GDM1 (cell line): Measurements from ENCODE around the gene TAOK1.
"Not testable (repeated sequence)": the region's sequence is repeated elsewhere in the genome, so short reads cannot be mapped to it uniquely, and the experiment has no call there.

Experiments used
- DNase-seq: peaks from one replicate; lab custom pipeline; 2025; lab: John Stamatoyannopoulos, UW

Gene TAOK1

DNA sequence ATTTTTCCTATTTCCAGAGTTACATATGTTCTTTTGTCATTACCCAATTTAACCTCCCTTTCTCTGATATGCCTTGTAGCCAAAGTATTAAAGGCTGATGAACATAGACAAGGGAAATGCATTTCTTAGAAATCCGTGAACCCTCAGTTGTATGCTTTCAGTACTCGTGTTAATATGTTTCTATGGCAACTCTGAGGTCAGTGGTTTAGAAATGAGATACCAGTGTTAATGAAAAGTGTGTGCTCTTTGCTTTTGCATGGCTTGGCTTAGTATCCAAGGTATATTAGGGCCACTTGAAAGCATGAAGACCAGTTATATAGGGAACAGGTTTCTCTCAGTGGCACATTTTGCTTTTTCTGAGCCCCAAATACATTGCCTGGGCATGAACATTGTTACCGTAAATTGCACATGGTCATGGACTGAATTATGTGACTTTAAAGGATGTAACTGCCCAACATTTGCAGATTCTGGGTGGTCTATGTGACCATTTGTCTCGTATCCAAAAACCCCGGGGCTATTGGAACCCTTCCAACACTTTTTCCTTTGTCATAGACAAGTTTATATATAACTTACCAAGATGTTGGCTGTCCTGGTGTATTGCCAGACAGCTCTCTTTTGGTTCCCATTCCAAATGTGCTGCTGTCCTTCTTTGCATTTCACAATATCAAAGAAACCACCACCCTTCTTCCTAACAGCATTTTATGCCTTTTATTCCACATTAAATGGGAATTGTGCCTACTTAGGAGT lies 159.2 kb downstream of the TAOK1 start:
- DNase-seq = no peak

DNA sequence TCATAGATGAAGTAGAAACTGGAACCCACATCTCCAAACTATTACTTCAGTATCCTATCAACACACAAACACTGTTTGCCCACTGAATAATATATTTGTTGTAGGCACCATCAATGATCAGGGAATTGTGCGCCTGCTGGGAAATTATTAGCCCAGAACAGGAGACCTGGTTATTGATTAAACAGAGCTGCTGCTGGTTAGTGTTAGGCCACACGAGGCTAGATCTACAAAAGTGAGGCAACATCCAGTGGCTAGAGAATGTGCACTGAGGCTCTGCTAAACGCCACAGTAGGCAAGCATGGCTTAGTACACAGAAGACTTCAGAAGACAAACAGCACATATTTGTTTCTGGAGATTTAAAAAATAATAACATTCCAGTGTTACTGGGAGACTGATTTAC lies 165.7 kb downstream of the TAOK1 start:
- DNase-seq = no peak

DNA sequence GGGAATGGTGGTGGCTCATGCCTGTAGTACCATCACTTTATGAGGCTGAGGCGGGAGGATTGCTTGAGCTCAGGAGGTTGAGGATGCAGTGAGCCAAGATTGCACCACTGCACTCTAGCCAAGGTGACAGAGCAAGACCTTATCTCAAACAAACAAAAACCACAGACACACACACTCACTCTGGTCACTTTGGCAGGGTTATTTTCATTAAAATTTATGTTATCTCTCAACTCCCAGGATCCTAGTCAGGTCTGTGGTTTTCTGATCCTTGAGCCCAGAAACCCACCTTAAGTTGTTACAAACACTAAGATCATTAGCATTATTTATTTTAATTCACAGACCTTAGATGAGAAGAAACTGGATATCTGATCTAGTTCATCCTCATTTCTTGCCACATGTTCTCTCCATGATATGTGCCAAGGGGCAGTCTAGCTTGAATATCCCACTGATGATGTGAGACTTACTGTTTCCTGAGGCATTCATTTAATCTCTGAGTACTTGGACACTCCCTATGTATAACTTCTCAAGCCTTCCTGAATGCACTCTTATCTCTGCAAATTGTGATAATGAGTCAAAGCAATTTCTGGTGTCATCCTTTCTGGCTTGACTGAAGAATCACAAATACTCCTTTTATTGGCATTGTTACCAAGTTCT lies 167.0 kb downstream of the TAOK1 start:
- no peak for DNase-seq

DNA sequence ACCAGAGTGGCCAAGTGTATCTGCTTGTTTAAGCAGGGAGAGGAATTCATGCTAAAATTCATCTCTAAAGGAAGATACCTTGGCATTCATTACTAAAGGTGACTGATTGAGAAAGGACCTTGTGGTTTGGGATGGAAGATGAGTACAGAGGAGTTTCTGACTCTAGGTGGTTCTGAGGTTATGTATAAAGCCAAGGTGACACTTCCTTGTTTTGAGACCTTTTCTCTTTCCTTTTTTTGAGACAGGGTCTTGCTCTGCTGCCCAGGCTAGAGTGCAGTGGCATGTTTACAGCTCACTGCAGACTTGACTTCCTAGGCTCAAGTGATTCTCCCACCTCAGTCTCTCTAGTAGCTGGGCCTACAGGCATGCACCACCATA lies 167.6 kb downstream of the TAOK1 start:
- DNase-seq = no peak

DNA sequence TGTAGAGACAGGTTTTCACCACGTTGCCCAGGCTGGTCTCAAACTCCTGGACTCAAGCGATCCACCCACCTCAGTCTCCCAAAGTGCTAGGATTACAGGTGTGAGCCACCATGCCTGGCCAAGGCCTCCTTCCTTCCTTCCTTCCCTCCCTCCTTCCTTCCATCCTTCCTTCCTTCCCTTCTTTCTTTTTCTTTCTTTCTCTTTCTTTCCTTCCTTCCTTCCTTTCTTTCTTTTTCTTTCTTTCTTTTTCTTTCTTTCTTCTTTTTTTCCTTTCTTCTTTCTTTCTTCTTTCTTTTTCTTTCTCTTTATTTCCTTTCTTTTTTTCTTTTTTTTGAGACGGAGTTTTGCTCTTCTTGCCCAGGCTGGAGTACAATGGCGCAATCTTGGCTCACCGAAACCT lies 168.0 kb downstream of the TAOK1 start:
- DNase-seq = not testable (repeated sequence)

DNA sequence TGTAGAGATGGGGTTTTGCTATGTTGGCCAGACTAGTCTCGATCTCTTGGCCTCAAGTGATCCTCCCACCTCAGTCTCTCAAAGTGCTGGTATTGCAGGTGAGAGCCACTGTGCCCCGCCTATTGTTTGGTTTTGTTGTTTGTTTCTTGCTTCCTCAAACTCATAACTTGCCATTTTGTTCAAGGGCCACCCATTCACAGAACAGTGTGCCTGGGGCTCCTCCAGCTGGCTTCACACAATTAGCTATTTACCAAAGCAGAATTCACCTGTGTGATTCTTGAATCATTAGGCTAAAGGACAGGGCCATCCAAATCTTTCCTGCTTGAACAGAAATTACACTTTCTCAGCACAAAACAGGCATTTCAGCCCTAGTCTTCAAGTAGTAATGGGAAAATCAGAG lies 169.5 kb downstream of the TAOK1 start:
- no peak for DNase-seq

DNA sequence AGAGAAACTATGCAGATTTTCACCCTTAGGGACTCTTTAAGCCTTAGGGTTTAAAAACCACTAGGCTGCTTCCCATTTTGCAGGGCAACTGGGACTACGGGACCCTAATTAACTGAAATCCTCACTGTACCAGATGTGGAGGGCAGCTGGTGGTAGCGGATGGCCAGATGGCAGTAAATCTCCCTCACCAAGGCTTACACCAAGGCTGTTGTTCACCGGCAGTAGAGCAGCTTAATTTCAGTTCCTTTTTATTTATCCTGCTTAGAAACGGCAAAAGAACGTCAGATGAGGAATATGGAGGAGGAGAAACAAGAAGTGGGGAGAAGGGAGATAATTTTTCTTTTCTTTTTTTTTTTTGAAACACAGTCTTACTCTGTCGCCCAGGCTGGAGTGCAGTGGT lies 170.2 kb downstream of the TAOK1 start:
- DNase-seq = no peak

DNA sequence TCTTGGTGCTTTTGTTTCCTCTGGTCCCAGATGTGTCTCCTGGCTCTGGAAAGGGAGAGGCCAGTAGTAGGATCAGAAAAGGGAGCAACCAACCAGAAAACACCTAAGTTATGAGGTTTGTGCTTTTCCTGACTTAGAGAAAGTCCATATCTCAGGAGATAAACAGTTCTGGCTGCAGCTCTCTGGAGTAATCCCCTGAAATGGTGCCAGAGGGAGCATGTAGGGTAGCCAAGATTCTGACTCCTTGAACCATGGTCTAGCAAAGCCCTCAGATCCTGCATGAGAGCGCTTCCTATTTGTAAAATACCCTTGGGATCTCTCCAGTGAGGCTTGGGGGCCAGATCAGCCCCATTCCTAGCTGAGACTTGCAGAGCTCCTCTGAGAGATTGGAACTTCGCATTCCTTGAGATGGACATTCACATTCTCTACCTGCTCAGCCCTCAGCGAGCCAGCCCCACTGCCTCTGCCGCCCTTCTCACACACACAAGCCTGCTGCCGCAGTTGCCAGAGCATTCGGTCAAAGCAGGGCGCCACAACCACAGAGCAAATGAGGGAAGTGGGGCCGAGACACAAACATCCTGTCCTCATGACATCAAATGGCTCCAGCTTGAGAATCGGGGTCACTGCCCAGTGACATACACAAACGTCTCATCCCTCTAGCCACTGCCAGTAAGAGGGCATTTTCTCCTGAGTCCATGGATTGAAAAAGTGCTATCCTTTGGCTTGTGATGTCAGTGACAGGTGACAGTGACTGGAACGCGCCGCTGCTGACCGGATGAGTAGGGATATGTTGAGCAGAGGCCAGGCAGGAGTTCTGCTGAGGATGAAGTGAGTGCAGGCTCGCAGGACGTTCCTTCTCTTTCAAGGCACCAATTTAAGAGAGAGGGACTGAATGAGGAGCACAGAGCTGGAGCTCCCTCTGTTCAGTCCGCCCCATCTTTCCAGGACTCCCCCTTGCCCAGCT lies 171.7 kb downstream of the TAOK1 start:
- peak; percentile 35 for DNase-seq

DNA sequence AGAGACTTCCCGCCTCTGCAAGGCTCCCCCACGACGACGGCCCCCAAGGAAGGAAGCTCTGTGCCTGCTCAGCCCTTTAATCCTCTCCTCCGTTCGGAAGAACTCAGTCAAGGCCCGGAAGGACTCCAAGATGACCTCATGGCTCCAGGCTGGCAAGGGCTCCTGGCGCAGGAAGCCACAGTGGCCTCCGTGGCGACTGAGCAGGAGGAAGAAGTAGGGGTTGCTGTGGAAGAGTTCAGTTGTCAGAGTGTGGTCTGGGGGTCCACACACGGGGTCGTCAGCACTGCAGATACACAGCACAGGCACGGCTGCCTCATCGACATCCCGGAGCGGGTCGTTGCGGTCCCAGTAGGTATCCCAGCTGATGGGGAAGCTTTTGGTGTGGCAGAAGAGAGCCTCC lies 172.5 kb downstream of the TAOK1 start:
- DNase-seq = no peak

DNA sequence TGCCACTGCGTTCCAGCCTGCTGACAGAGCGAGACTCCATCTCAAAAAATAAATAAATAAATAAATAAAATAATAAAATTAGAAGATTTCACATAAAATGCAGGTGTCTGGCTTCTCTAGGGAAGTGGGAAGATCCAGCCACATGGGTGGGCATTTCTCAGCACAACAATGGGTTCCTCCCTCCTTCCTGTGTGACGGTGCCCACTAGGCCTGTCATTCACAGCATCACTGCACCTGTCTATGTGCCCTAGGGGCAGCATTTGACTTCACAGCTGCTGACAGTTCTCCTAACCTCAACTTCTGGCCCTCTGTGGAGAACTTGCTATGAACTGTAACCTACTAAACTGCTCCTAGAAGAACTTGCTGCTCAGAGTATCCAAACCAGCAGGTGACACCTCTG lies 173.7 kb downstream of the TAOK1 start:
- DNase-seq = no peak

DNA sequence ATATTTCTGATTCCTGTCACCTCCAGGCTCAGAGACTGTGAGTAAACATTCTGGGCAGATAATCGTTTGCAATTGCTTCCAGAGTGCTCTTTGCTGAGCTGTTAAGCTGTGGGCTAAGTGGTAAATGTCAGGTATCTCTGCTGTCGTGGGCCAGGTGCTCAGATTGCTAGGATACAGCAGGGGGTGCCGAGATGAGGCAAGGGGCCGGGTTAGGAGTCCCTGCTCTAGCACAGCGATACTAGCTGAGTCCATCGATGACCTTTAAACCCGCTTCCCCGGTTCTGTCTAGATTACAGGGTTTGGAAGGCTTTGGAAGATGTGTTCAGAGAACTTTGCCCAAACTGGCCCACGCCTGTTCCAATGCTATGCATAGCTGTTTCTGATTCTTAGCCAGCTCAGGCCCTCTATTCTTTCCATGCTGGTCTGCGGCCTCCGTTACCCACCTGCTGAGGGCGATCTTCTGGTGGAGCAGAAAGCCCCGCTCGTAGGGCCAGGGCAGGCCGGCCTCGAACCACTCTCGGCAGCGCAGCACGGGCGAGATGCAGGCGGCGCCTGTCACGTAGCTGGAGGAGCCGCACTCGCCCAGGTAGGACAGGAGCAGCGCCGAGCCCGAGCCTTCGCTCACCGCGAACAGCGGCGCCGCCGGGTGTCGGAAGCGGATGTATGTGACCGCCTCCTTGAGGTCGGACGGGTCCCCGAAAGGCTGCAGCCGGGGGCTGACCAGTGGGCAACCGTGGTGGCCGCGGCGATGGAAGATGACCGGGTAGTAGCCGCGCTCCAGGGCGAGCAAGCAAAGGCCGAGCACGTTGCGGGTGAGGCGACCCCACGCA lies 175.7 kb downstream of the TAOK1 start:
- no peak for DNase-seq

DNA sequence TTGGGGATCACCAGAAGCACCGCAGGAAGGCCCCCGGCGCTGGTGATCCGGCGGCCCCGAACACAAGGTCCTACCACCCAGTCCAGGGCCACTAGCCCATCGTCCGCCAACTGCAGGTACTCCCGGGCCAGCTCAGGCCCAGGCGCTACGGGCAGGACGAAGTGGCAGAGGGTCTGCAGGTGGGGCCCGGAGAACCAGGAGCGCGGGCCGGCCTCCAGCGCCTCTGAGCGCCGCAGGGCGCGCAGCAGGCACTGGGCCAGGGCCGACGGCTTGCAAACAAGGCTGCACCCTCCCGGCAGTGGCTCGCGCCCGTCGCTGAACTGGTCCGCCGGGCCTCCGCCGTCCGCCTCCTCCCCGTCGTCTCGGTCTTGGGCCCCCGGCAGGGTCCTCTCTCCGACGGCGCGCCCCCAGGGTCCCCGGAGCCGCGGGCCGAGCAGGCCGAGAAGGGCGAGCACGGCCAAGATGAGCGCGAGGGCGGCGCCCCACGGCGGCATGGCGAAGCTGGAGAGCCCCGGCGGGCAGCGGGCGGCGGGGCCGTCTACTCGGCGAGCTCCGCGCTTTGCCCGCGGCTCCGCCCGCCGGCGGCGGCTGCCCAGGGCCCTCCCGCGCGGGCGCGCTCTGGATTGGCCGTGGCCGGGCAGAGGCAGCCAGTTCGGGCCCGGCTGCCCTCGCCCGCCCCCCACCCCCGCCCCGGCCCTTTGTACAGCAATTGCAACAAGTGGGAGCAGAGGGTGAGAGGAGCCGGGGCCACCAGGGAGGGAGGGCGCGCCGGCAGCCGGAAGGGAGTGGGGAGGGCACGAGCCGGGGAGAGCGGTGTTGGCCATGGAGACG lies 176.5 kb downstream of the TAOK1 start, which contains the start of gene ABHD15:
Gene ABHD15 (minus strand): TSS at position 565 of the 831 bp plus-strand sequence. CDS start 71 bp downstream, at position 494.
- DNase-seq = peak; percentile 27

DNA sequence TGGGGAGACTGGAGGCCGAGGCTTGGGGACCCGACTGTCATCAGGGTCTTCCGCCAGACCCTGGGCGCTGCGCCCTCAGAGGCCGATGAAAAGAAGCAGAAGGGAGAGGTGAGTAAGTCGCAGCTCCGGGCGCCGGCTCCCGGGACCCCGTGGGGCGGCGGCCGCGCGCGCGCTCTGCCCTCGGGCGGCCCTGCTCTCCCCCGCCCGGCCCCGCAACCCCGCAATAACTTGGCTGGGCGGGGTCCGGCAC lies 177.1 kb downstream of the TAOK1 start:
- no peak for DNase-seq

DNA sequence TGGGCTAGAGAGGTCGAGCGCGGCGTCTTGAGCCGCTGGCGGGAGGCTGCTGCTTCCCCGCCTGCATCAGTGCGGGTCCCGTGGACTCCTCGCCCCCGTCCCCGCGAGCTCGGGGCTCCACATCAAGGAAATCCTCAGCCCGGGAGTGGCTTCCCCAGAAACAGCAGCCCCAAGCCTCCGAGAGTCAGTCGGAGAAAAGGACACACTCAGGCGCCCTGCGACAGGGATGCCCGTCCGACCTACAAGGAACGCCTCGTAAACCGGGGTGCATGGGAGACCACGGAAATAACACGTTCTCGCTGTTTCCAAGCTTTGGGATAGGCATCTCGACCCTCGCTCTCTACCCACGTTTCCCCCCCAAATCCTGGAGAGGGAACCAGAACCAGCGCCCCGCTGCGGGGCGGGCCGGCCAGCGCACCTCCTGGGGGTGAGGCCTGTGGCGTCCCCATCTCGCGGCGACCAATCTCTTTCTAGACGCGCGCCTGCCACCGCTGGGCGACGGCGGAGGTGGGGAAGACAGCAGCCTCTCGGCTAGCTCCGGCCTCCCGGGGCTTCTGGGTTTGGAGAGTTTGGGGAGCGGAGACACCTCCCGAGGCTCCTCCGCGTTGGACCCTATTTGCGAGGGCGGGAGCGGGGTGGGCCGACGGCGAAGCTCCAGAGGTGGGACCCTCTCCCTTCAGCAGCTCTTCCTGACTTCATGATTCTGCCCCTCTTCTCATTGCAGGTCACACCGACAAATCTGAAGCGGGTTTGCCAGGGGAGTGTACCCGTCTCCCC lies 177.6 kb downstream of the TAOK1 start:
- DNase-seq = no peak

DNA sequence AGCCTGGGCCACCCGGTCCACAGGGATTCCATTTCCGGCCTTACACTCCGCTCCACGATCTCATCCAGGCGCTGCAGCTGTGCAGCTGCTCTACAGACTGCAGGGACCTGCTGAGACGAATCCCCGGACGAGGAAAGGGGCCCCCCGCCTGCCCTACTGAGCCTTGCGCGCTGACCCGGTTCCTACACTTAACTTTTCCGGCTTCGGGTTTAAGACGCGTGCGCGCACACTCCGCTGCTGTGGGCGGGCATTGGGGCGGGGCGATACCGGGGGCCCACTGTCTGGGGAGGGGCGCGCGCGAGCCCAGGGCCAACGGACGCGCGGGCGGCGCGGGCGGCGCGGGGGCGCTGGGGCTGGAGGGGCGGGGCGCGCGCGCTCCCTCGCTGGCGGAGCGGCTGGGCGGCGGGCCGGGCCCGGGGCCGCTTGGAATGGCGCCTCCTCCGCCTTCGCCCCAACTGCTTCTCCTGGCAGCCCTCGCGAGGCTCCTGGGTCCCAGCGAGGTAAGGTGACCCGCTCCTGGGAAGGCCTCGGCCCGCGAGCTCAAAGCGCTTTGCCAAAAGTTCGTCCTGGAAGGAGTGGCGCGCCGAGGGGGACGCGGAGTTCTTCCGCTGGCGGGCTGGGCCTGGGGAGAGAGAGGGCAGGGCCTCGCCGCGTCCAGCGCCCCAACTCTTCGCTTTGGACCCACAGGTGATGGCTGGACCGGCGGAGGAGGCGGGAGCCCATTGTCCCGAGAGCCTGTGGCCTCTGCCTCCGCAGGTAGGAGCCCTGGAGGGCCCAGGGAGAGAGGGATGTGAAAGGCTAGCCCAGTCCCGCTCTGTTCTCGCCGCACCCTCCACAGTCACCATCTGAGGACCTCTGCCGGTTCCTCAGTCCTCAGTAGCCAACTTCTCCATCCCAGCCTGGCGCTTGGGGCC lies 178.4 kb downstream of the TAOK1 start, which contains the start of gene TP53I13:
Gene TP53I13 (plus strand): TSS at position 371 of the 914 bp plus-strand sequence. CDS start 58 bp downstream, at position 429.
- DNase-seq = peak; percentile 83

DNA sequence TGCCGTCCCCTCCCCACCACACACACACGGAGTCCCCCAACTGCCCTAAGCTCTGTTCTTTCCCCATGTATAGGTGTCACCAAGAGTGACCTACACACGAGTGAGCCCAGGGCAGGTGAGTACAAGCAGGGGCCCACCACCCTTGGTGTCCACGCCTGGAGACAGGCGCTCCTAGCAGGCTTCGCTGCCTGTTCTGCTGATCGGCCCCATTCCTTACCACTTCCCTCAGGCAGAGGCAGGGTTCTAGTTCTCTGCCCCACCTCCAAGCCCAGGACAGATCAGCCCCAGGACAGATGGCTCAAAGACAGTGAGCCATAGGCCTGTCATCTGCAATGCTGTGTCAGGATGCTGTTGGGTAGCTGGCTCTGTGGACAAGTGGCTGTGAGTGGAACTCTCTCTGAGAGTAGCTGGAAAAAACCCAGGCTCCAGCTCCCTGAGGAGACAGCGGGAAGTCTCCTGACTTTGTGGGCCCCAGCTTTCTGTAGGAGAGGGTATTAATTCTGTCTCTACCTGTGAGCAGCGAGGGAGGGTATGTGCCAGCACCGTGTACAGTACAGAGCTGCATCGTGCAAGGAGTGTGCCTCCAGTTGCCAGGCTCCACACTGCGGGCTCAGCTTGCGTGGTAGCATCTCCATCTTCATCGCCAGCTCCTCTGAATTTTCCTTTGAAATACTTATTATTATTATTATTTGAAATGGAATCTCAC lies 179.2 kb downstream of the TAOK1 start:
- no peak for DNase-seq

DNA sequence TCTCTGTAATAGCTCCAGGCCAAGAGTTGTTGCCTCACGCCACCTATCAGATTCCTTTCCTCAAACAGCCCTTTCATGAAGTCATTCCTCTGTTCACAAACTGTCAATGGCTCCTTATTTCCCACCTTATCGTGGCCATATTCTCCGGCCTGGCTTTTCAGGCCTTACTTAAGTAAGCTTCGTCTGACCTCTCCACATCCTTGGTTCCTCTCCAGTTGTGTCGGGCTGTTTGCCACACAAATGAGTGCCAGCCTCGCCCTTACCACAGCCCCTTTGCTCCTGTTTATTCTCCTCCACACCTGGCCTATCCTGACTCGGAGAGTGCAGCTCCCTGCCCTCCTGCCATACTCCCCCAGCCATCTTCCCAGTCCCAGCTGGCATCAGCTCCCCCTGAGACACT lies 180.4 kb downstream of the TAOK1 start:
- no peak for DNase-seq

DNA sequence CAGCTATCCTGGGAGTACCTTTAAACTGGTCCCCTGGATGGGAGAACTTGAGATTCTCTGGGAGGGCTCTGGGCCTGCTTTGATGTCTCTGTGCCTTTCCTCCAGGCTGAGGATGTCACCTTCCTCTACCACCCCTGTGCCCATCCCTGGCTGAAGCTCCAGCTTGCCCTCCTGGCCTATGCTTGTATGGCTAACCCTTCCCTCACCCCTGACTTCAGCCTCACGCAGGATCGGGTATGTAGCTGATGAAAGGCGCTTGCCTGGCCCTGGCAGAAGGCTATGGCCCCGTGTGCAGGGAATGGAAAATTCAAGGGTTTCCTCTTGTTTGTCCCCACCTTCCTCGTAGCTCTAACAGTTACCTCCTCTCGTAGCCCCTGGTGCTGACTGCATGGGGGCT lies 181.3 kb downstream of the TAOK1 start:
- DNase-seq = no peak
